SJSA1 (cell line): ENCODE data around the gene IL23A. TPM values are rescaled to one million over a fixed set of nuclear protein-coding genes. Genes with fewer than 3 reads are reported as not detected.

Source experiments
- DNase-seq, 2 experiments: peaks; one replicate each; pipeline ENCODE4 v3.0.0-alpha.2; 2015 to 2020; ENCODE audit warnings: low spot score in 2 of 2, low read depth in 1 of 2
- H3K27ac ChIP-seq: fragments of 250-450 bp; sonication (Bioruptor Pico); 2 replicates; pipeline ENCODE4 v1.5.1; 2020; ENCODE audit warnings: mild to moderate bottlenecking, moderate library complexity
- H3K27me3 ChIP-seq: fragments of 250-450 bp; sonication (Bioruptor Pico); replicated peaks from 2 replicates; pipeline ENCODE4 v1.5.1; 2020; ENCODE audit warnings: mild to moderate bottlenecking, moderate library complexity
- H3K36me3 ChIP-seq: fragments of 250-450 bp; sonication (Bioruptor Pico); 2 replicates; pipeline ENCODE4 v1.5.1; 2020; ENCODE audit warnings: mild to moderate bottlenecking
- H3K4me1 ChIP-seq: fragments of 250-450 bp; sonication (Bioruptor Pico); replicated peaks from 2 replicates; pipeline ENCODE4 v1.6.1; 2021; ENCODE audit warnings: mild to moderate bottlenecking
- H3K4me3 ChIP-seq: fragments of 250-450 bp; sonication (Bioruptor Pico); 2 replicates; pipeline ENCODE4 v1.5.1; 2020; ENCODE audit warnings: mild to moderate bottlenecking
- H3K9me3 ChIP-seq: fragments of 250-450 bp; sonication (Bioruptor Pico); replicated peaks from 2 replicates; pipeline ENCODE4 v1.5.1; 2020; ENCODE audit warnings: mild to moderate bottlenecking
- total RNA-seq: library from RNA; depleted of rRNA; stranded (reverse); fragments of >200 nt; shearing (Covaris generic); gene quantifications from 2 replicates; pipeline ENCODE4 v1.2.3, GENCODE V29; 2014; rRNA removed

Gene IL23A
- 1.4 TPM in 1 of 2 replicates, not detected in the other for total RNA-seq

- H3K4me1 ChIP-seq: peaks cover 5% of the 10 kb centered on the region; the same call in 1 of the 2 replicates
- H3K36me3 ChIP-seq: peaks cover 18% of the 10 kb centered on the region
- no peaks in the 10 kb centered on the region for H3K27me3 ChIP-seq
- no peaks in the 10 kb centered on the region for H3K9me3 ChIP-seq
- H3K4me3 ChIP-seq: no peak within 1 kb of the TSS
- no peak for DNase-seq
- no peak within 1 kb of the TSS for H3K27ac ChIP-seq
Measured at GRCh38 chr12:56338308-56339157, at the start of gene IL23A. Gene IL23A (plus strand): TSS chr12:56338884. CDS start chr12:56339045, 161 bp downstream.

- Histone ChIP-seq H3K27me3 (no peaks in the 10 kb centered on the region), H3K4me3 (no peak overlapping the region), H3K27ac (no peak overlapping the region), H3K4me1 (peaks cover 3% of the 10 kb centered on the region; the same call in 1 of the 2 replicates), H3K9me3 (no peaks in the 10 kb centered on the region), H3K36me3 (peaks cover 68% of the 10 kb centered on the region)
- no peak for DNase-seq
Measured at GRCh38 chr12:56293795-56294194, 44.9 kb upstream of the IL23A start.

- Histone ChIP-seq H3K36me3 (peaks cover 58% of the 10 kb centered on the region), H3K4me3 (no peak overlapping the region)
- DNase-seq: no peak
Measured at GRCh38 chr12:56296295-56296694, 42.4 kb upstream of the IL23A start.

GRCh38 chr12:56297400-56297799 is 41.3 kb upstream of the IL23A start:
- Histone ChIP-seq H3K27me3 (no peaks in the 10 kb centered on the region), H3K4me3 (no peak overlapping the region), H3K9me3 (no peaks in the 10 kb centered on the region), H3K36me3 (peaks cover 47% of the 10 kb centered on the region), H3K27ac (no peak overlapping the region), H3K4me1 (peaks cover 10% of the 10 kb centered on the region)
- DNase-seq: no peak

More at GRCh38 chr12:56296295-56296694, 42.4 kb upstream of the IL23A start:
- Histone ChIP-seq H3K27ac (no peak overlapping the region), H3K4me1 (peaks cover 10% of the 10 kb centered on the region), H3K9me3 (no peaks in the 10 kb centered on the region), H3K27me3 (no peaks in the 10 kb centered on the region)

GRCh38 chr12:56298828-56299227 is 39.9 kb upstream of the IL23A start:
- Histone ChIP-seq H3K36me3 (peaks cover 43% of the 10 kb centered on the region), H3K27ac (no peak overlapping the region), H3K9me3 (no peaks in the 10 kb centered on the region), H3K4me3 (peak overlapping the region; percentile 71), H3K27me3 (no peaks in the 10 kb centered on the region), H3K4me1 (peaks cover 10% of the 10 kb centered on the region)
- DNase-seq: no peak

- peaks cover 45% of the 10 kb centered on the region for H3K36me3 ChIP-seq
- DNase-seq: no peak
- H3K27me3 ChIP-seq: no peaks in the 10 kb centered on the region
Measured at GRCh38 chr12:56299308-56299852, 39.3 kb upstream of the IL23A start.

GRCh38 chr12:56299853-56300643 is 38.6 kb upstream of the IL23A start, which contains the start of gene CS:
Gene CS (minus strand): TSS chr12:56300330. CDS start chr12:56300201, 129 bp downstream.
- Histone ChIP-seq H3K9me3 (no peaks in the 10 kb centered on the region), H3K27ac (peak within 1 kb of the TSS; percentile 75), H3K36me3 (peaks cover 45% of the 10 kb centered on the region), H3K4me3 (peak within 1 kb of the TSS; percentile 71), H3K27me3 (no peaks in the 10 kb centered on the region), H3K4me1 (peaks cover 10% of the 10 kb centered on the region)
- DNase-seq: peak; percentile 97 to 99

More at GRCh38 chr12:56299308-56299852, 39.3 kb upstream of the IL23A start:
- H3K4me3 ChIP-seq: peak overlapping the region; percentile 71
- no peaks in the 10 kb centered on the region for H3K9me3 ChIP-seq
- no peak overlapping the region for H3K27ac ChIP-seq
- peaks cover 10% of the 10 kb centered on the region for H3K4me1 ChIP-seq

- peak overlapping the region; percentile 75 for H3K27ac ChIP-seq
- peak overlapping the region; percentile 71 for H3K4me3 ChIP-seq
- DNase-seq: peak in 1 of 2 experiments; percentile 49
- H3K9me3 ChIP-seq: no peaks in the 10 kb centered on the region
- H3K36me3 ChIP-seq: peaks cover 47% of the 10 kb centered on the region
- H3K4me1 ChIP-seq: peaks cover 10% of the 10 kb centered on the region
- H3K27me3 ChIP-seq: no peaks in the 10 kb centered on the region
Measured at GRCh38 chr12:56300644-56301464, 37.8 kb upstream of the IL23A start.

GRCh38 chr12:56304276-56304675 is 34.4 kb upstream of the IL23A start:
- Histone ChIP-seq H3K27me3 (no peaks in the 10 kb centered on the region), H3K36me3 (peaks cover 43% of the 10 kb centered on the region), H3K9me3 (no peaks in the 10 kb centered on the region), H3K4me3 (no peak overlapping the region), H3K27ac (no peak overlapping the region), H3K4me1 (peaks cover 7% of the 10 kb centered on the region)
- DNase-seq: no peak

GRCh38 chr12:56304872-56305590 is 33.7 kb upstream of the IL23A start:
- Histone ChIP-seq H3K4me3 (no peak overlapping the region), H3K4me1 (peaks cover 7% of the 10 kb centered on the region), H3K27ac (no peak overlapping the region), H3K36me3 (peaks cover 43% of the 10 kb centered on the region), H3K9me3 (no peaks in the 10 kb centered on the region), H3K27me3 (no peaks in the 10 kb centered on the region)
- DNase-seq: no peak

- no peaks in the 10 kb centered on the region for H3K4me1 ChIP-seq
Measured at GRCh38 chr12:56307221-56307965, 31.3 kb upstream of the IL23A start.

GRCh38 chr12:56308714-56309113 is 30.0 kb upstream of the IL23A start:
- no peaks in the 10 kb centered on the region for H3K4me1 ChIP-seq
- peaks cover 61% of the 10 kb centered on the region for H3K36me3 ChIP-seq
- no peak overlapping the region for H3K4me3 ChIP-seq
- no peaks in the 10 kb centered on the region for H3K9me3 ChIP-seq
- H3K27me3 ChIP-seq: no peaks in the 10 kb centered on the region
- DNase-seq: no peak
- no peak overlapping the region for H3K27ac ChIP-seq

More at GRCh38 chr12:56307221-56307965, 31.3 kb upstream of the IL23A start:
- no peaks in the 10 kb centered on the region for H3K9me3 ChIP-seq
- no peak for DNase-seq
- no peaks in the 10 kb centered on the region for H3K27me3 ChIP-seq
- no peak overlapping the region for H3K27ac ChIP-seq
- H3K36me3 ChIP-seq: peaks cover 52% of the 10 kb centered on the region
- no peak overlapping the region for H3K4me3 ChIP-seq
